Measurements from ENCODE around the gene PRDM5. TPM values are rescaled to one million over a fixed set of nuclear protein-coding genes. Genes with fewer than 3 reads are reported as not detected.

PRDM5 gene
- total and polyA plus RNA-seq, 2 of the 13 experiments (the other 11 are each of a cell fraction or from before 2014, with no cell fraction given): not detected

DNA sequence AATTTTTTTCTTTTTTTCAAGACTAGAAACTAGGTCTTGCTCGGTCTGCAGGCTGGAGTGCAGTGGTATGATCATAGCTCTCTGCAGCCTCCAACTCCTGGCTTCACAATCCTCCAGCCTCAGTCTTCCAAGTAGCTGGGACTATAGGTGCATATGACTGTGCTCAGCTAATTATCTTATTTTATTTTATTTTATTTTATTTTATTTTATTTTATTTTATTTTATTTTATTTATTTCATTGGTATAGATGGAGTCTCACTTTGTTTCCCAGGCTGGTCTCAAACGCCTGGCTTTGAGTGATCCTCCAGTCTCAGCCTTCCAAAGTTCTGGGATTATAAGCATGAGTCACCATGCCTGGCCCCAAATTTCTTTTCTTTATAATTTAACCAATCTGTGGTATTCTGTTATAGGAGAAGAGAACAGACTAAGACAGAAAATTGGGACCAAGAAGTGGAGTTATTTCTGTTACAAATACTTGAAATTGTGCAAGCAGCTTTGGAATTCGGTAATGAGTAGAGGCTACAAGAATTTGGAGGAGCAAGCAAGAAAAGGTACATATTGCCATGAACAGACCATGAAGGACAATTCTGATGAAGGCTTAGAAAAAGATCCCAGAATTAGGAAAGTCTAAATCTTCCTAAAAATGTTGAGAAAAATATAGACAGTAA lies 4.0 kb upstream of the PRDM5 start:
- H3K79me2 ChIP-seq (ENCODE audit: insufficient read depth, low read length): no peaks in the 10 kb centered on the region
- in situ Hi-C loops (cut with HindIII; ENCODE audit: extremely low pct_ligation_motif_present, low pct_unique_long_range_greater_than_20kb): no loop called here
- no peak for ATAC-seq
- no peaks in the 10 kb centered on the region for H4K20me1 ChIP-seq (ENCODE audit: insufficient read depth, low read length)
- no peaks in the 10 kb centered on the region for H3K4me1 ChIP-seq (ENCODE audit: insufficient read depth, low read length)
- H3K4me3 ChIP-seq (replicated peaks in 1 of 3; ENCODE audit: insufficient read depth in 1 of 3, low read depth in 2 of 3, low read length in 3 of 3): no peak overlapping the region
- TF ChIP-seq MBNL3 (CRISPR knock-in tag; conservative IDR thresholded peaks at IDR 0.05): no peak
- TF ChIP-seq ZNF230 (CRISPR knock-in tag; IDR thresholded peaks at IDR 0.05): no peak
- TF ChIP-seq, protein P1, sequence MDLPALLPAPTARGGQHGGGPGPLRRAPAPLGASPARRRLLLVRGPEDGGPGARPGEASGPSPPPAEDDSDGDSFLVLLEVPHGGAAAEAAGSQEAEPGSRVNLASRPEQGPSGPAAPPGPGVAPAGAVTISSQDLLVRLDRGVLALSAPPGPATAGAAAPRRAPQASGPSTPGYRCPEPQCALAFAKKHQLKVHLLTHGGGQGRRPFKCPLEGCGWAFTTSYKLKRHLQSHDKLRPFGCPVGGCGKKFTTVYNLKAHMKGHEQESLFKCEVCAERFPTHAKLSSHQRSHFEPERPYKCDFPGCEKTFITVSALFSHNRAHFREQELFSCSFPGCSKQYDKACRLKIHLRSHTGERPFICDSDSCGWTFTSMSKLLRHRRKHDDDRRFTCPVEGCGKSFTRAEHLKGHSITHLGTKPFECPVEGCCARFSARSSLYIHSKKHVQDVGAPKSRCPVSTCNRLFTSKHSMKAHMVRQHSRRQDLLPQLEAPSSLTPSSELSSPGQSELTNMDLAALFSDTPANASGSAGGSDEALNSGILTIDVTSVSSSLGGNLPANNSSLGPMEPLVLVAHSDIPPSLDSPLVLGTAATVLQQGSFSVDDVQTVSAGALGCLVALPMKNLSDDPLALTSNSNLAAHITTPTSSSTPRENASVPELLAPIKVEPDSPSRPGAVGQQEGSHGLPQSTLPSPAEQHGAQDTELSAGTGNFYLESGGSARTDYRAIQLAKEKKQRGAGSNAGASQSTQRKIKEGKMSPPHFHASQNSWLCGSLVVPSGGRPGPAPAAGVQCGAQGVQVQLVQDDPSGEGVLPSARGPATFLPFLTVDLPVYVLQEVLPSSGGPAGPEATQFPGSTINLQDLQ (CRISPR knock-in tag; IDR thresholded peaks at IDR 0.05): no peak
- TF ChIP-seq TSC22D2 (CRISPR knock-in tag; IDR thresholded peaks at IDR 0.05; ENCODE audit: borderline replicate concordance): no peak
- no peak for TF ChIP-seq SP5 (CRISPR knock-in tag; IDR thresholded peaks at IDR 0.05; ENCODE audit: borderline replicate concordance, low read depth)
- TF ChIP-seq, protein P2, sequence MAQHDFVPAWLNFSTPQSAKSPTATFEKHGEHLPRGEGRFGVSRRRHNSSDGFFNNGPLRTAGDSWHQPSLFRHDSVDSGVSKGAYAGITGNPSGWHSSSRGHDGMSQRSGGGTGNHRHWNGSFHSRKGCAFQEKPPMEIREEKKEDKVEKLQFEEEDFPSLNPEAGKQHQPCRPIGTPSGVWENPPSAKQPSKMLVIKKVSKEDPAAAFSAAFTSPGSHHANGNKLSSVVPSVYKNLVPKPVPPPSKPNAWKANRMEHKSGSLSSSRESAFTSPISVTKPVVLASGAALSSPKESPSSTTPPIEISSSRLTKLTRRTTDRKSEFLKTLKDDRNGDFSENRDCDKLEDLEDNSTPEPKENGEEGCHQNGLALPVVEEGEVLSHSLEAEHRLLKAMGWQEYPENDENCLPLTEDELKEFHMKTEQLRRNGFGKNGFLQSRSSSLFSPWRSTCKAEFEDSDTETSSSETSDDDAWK (CRISPR knock-in tag; IDR thresholded peaks at IDR 0.05): no peak
- no peak for TF ChIP-seq CCDC6 (CRISPR knock-in tag; IDR thresholded peaks at IDR 0.05)
- no peak for TF ChIP-seq SUZ12 (IDR thresholded peaks at IDR 0.05; ENCODE audit: low read depth, low read length)
- no peak for TF ChIP-seq CHCHD3 (CRISPR knock-in tag; IDR thresholded peaks at IDR 0.05)
- no peak for TF ChIP-seq PLRG1 (conservative IDR thresholded peaks at IDR 0.05)
- TF ChIP-seq ZNF562 (CRISPR knock-in tag; IDR thresholded peaks at IDR 0.05; ENCODE audit: borderline replicate concordance): no peak
- TF ChIP-seq SMAD3 (CRISPR knock-in tag; IDR thresholded peaks at IDR 0.05): no peak
- no peak for TF ChIP-seq ZNF557 (CRISPR knock-in tag; IDR thresholded peaks at IDR 0.05)
- TF ChIP-seq MEF2D (CRISPR knock-in tag; IDR thresholded peaks at IDR 0.05): no peak
- TF ChIP-seq, protein P3, sequence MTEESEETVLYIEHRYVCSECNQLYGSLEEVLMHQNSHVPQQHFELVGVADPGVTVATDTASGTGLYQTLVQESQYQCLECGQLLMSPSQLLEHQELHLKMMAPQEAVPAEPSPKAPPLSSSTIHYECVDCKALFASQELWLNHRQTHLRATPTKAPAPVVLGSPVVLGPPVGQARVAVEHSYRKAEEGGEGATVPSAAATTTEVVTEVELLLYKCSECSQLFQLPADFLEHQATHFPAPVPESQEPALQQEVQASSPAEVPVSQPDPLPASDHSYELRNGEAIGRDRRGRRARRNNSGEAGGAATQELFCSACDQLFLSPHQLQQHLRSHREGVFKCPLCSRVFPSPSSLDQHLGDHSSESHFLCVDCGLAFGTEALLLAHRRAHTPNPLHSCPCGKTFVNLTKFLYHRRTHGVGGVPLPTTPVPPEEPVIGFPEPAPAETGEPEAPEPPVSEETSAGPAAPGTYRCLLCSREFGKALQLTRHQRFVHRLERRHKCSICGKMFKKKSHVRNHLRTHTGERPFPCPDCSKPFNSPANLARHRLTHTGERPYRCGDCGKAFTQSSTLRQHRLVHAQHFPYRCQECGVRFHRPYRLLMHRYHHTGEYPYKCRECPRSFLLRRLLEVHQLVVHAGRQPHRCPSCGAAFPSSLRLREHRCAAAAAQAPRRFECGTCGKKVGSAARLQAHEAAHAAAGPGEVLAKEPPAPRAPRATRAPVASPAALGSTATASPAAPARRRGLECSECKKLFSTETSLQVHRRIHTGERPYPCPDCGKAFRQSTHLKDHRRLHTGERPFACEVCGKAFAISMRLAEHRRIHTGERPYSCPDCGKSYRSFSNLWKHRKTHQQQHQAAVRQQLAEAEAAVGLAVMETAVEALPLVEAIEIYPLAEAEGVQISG (CRISPR knock-in tag; IDR thresholded peaks at IDR 0.05): no peak
- TF ChIP-seq, protein P4, sequence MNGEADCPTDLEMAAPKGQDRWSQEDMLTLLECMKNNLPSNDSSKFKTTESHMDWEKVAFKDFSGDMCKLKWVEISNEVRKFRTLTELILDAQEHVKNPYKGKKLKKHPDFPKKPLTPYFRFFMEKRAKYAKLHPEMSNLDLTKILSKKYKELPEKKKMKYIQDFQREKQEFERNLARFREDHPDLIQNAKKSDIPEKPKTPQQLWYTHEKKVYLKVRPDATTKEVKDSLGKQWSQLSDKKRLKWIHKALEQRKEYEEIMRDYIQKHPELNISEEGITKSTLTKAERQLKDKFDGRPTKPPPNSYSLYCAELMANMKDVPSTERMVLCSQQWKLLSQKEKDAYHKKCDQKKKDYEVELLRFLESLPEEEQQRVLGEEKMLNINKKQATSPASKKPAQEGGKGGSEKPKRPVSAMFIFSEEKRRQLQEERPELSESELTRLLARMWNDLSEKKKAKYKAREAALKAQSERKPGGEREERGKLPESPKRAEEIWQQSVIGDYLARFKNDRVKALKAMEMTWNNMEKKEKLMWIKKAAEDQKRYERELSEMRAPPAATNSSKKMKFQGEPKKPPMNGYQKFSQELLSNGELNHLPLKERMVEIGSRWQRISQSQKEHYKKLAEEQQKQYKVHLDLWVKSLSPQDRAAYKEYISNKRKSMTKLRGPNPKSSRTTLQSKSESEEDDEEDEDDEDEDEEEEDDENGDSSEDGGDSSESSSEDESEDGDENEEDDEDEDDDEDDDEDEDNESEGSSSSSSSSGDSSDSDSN (CRISPR knock-in tag; IDR thresholded peaks at IDR 0.05): no peak
- WGBS (ENCODE audit: low lambda C conversion rate): 5% methylated on average over 3 of the region's 3 CpGs
- no peak overlapping the region for H3K9ac ChIP-seq (ENCODE audit: insufficient read depth, low read depth, low read length)
- no peak for DNase-seq (ENCODE audit: low spot score)
- no peaks in the 10 kb centered on the region for H3K9me3 ChIP-seq (ENCODE audit: low read length)
- H3K27ac ChIP-seq (ENCODE audit: extremely low read length, insufficient read depth, low read length): no peak overlapping the region
- no TSS peak for BruUV-seq (replicated peaks)
- intact Hi-C loops (cut with micrococcal nuclease; ENCODE audit: unreplicated experiment): no loop called here
- ChIA-PET POLR2A (no interaction called here), CTCF (ENCODE audit: low intra/inter-chr PET ratio, low total read pairs) (no interaction called here)
- FAIRE-seq: no peak
- no peak overlapping the region for H3K4me2 ChIP-seq (ENCODE audit: low read depth, low read length)
- no peaks in the 10 kb centered on the region for H3K36me3 ChIP-seq (replicated peaks in 1 of 2; ENCODE audit: control insufficient read depth in 1 of 2, insufficient read depth in 2 of 2, low read length in 2 of 2)
- H3K27me3 ChIP-seq (ENCODE audit: control insufficient read depth in 1 of 2, insufficient read depth in 2 of 2, low read length in 2 of 2): peaks cover 2 to 22% of the 10 kb centered on the region in 2 experiments; a peak in 4 of 5 replicates
- no peak overlapping the region for H2AFZ ChIP-seq (ENCODE audit: low read length)
